NCI-H1694 treated with DMSO at 0.1 percent for 48 hours (cell line): Measurements from ENCODE around the gene E2F4.

Experiments used
- DNase-seq: peaks from one replicate; lab custom pipeline; 2025; lab: John Stamatoyannopoulos, UW

Gene E2F4

DNA sequence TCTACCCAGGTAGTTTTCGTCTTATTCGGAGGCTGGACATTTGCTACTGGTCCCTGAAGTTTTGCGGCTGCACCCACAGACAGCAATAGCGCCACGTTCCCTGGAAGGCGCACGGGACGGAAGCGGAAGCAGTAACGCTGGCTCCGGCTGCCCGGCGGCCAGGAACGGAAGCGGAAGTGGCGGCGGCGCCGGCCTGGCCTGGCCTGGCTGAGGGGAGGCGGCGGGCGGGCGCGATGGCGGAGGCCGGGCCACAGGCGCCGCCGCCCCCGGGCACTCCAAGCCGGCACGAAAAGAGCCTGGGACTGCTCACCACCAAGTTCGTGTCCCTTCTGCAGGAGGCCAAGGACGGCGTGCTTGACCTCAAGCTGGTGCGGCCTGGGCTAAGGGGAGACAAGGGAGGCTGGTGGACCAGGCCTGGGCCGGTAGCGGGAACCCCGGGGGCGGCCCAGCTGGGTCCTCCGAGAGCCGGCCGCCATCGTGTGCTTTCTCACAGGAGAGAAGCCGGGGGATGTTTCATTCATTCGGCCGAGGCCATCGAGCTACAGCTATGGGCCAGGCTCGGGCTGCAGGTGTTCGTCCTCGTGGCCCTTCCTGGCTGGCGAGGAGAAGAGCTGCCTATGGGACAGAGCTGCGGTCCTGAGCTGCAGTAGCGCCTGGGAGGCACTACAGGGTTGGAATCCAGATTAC is at the start of gene E2F4:
Gene E2F4 (plus strand): TSS at position 161 of the 687 bp plus-strand sequence. CDS start 73 bp downstream, at position 234.
- DNase-seq: peak; percentile 62

- DNase-seq: no peak
Observed at GRCh38 chr16:67142342-67142741, 49.6 kb upstream of the E2F4 start.

DNA sequence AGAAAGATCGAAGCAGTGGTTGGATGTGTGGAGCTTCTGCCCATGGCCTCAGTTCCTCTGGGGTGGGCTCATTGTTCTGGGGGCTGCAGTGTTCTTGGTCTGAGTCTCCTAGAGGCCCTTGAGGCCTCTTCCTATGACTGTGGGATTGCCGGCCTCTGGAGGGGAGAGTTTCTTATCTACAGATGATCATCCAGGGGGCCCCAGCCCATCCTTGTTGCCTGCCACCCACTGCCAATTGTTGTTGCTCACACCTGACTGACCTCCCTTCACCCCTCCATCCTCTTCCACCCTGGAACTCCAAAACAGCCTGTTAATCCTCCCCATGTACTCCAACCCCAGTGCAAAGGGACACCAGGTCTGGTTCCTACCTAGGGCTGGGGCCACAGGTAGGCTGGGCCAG is 47.0 kb upstream of the E2F4 start:
- no peak for DNase-seq

- no peak for DNase-seq
Observed at GRCh38 chr16:67145746-67146145, 46.2 kb upstream of the E2F4 start.

- DNase-seq: no peak
Observed at GRCh38 chr16:67146523-67147357, 45.2 kb upstream of the E2F4 start.

- DNase-seq: no peak
Observed at GRCh38 chr16:67147437-67148140, 44.4 kb upstream of the E2F4 start.

- DNase-seq: no peak
Observed at GRCh38 chr16:67148221-67148620, 43.7 kb upstream of the E2F4 start.

DNA sequence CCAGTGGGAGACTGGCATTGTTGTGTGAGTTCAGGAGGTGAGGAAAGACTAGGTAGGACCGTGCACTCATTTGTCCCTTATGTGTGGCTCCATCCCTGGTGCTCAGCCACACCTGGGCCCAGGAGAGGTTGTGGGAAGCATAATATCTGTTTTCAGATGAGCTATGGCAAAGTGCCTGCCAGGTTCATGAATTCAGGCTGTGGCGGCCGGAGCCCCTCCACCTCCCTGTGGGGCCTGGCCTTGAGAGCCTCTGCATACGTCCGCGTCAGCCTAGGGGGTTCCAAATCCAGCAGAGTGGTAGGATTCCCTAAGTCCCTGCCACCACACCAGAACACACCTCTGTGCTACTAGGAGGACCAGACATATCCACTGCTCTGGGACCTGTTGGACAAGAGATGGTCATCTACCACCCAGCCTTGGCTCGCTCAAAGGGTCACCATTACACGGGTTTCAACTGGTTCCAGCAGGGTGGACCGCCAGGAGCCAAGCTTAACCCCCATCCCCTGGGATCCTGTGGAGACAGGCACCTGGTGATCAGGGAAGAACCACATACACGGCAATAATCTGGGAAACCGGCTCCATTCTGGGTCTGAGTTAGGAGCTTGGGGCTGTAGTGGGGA is 43.2 kb upstream of the E2F4 start:
- DNase-seq: no peak

- DNase-seq: no peak
Observed at GRCh38 chr16:67149276-67150046, 42.5 kb upstream of the E2F4 start.

GRCh38 chr16:67150047-67150832 is 41.7 kb upstream of the E2F4 start:
- DNase-seq: peak; percentile 27

GRCh38 chr16:67150833-67151396 is 41.0 kb upstream of the E2F4 start, which contains the start of gene B3GNT9:
B3GNT9 (minus strand) TSS chr16:67150998; CDS start chr16:67150485, 513 bp downstream.
- DNase-seq: peak; percentile 78

DNA sequence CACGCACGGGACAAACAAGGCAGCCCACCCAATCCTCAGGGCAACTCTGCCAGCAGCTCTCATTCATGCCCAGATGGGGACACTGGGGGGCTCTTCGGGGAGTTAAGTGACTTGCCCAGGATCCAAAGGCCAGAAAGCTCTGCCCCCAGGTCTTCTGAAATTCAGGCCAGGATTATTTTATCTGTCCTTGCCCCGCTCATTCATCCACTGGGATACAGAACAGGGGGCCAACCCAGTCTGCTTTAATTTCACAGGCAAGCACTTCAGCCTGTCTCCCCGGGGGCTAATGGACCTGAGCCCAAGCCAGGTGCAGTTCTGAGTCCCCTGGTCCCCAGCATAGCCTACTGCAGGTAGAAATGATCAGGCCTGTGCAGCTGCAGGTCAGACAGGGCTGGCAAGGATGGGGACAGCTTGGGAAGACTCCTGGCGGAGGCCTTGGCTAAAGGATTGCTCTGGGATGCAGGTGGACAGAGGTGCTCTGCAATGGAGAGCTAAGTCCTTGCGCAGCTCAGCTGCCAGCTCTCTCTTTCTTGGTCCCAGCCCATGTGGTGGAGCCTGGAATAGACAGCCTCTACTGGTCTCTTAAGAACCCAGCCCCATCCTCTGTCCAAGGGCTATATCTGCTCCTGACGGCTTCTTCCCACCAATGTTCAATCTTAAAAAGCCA is 40.4 kb upstream of the E2F4 start:
- DNase-seq: no peak

DNA sequence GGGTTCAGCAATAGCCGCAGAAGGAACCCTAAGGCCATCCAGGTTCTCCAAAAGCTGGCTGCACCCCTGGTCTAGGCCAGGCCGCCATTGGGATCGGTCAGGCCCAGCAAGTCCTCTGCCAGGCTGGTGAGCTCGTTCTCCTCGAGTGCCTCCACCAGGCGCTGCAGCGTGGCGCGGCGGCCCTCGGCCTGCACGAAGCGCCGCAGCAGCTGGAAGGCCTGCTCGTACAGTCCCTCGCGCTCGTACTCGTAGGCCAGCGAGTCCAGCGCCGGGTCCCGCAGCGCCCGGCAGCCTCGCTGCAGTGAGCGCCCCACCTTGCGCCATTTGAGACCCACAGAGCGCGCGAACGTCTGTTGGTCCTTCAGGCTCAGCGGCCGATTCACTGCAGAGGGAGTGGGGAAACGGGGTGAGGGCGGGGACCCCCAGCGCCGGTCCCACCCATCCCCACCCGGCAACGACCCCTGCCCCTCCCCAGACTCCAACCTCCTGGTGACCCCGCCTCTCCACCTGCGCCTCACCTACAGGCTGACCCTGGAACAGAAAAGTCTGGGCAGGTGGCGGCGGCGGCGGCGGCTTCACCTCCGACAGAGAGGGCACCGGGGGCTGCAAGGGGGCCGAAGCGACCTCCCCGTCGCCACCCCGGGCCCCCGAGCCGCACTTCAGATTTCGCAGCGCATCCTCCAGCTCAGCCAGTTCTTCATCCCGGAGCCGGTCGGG is 37.2 kb upstream of the E2F4 start:
- no peak for DNase-seq

- DNase-seq: peak; percentile 36
Observed at GRCh38 chr16:67155295-67156142, 36.4 kb upstream of the E2F4 start.

- DNase-seq: no peak
Observed at GRCh38 chr16:67156143-67156844, 35.7 kb upstream of the E2F4 start.

- DNase-seq: no peak
Observed at GRCh38 chr16:67157106-67157748, 34.7 kb upstream of the E2F4 start.
